NCI-H748 (cell line): ENCODE data around the gene NGEF.

ENCODE experiments used
- DNase-seq: peaks from one replicate; lab custom pipeline; 2025; ENCODE audit not compliant: unreplicated experiment; lab: John Stamatoyannopoulos, UW

Gene NGEF

GRCh38 chr2:233002829-233003657 is 10.0 kb downstream of the NGEF start:
- DNase-seq: no peak

- no peak for DNase-seq
These were observed 11.9 kb downstream of the NGEF start for GRCh38 chr2:233000886-233001750.

- no peak for DNase-seq
These were observed 13.7 kb downstream of the NGEF start for GRCh38 chr2:232999354-232999753.

GRCh38 chr2:232998666-232998985 is 14.4 kb downstream of the NGEF start:
- no peak for DNase-seq

- no peak for DNase-seq
These were observed 15.0 kb downstream of the NGEF start for GRCh38 chr2:232997749-232998665.

GRCh38 chr2:232994446-232994845 is 18.6 kb downstream of the NGEF start:
- no peak for DNase-seq

GRCh38 chr2:232993231-232993821 is 19.7 kb downstream of the NGEF start:
- DNase-seq: no peak

- DNase-seq: no peak
These were observed 26.9 kb downstream of the NGEF start for GRCh38 chr2:232986155-232986554.

- no peak for DNase-seq
These were observed 28.4 kb downstream of the NGEF start for GRCh38 chr2:232984451-232985207.

- DNase-seq: no peak
These were observed 29.4 kb downstream of the NGEF start for GRCh38 chr2:232983669-232984140.

- DNase-seq: no peak
These were observed 30.0 kb downstream of the NGEF start for GRCh38 chr2:232982926-232983668.

GRCh38 chr2:232981767-232982360 is 31.2 kb downstream of the NGEF start:
- no peak for DNase-seq

- DNase-seq: no peak
These were observed 31.7 kb downstream of the NGEF start for GRCh38 chr2:232981356-232981755.

- no peak for DNase-seq
These were observed 32.4 kb downstream of the NGEF start for GRCh38 chr2:232980683-232981082.

- DNase-seq: peak; percentile 7
These were observed 33.1 kb downstream of the NGEF start for GRCh38 chr2:232979871-232980461.

GRCh38 chr2:232977438-232977971 is 35.6 kb downstream of the NGEF start:
- DNase-seq: no peak

GRCh38 chr2:232976666-232977437 is 36.2 kb downstream of the NGEF start:
- no peak for DNase-seq
